Keratinocyte (primary cell): Measurements from ENCODE around the gene STAT3. TPM values are rescaled to one million over a fixed set of nuclear protein-coding genes. Genes with fewer than 3 reads are reported as not detected.

Experiments used
- DNase-seq: peaks from one replicate; pipeline ENCODE4 v3.0.0-alpha.2; 2011; ENCODE audit warnings: low read depth, missing footprints, low spot score
- FAIRE-seq: peaks from 2 replicates; lab custom pipeline; 2011; peaks lifted over from hg19 to GRCh38; lab: Jason Lieb, UNC
- H2AFZ ChIP-seq: 2 replicates; pipeline ENCODE4 v1.6.0; 2012; ENCODE audit warnings: low read length, control low read depth, inconsistent platforms; ENCODE audit not compliant: control insufficient read depth
- H3K27ac ChIP-seq: 2 replicates; pipeline ENCODE4 v1.5.1; 2011; ENCODE audit warnings: low read length; ENCODE audit not compliant: control insufficient read depth, insufficient read depth
- H3K27me3 ChIP-seq: 3 replicates; pipeline ENCODE4 v1.6.0; 2011; ENCODE audit warnings: low read length; ENCODE audit not compliant: control insufficient read depth, insufficient read depth; ENCODE audit errors: extremely low read depth
- H3K36me3 ChIP-seq, 2 experiments: 2 replicates in 1 of 2; 3 replicates in 1 of 2; pipeline ENCODE4 v1.5.1; 2011; ENCODE audit warnings: low read length in 2 of 2, mild to moderate bottlenecking in 1 of 2; ENCODE audit not compliant: control insufficient read depth in 2 of 2, insufficient read depth in 2 of 2; ENCODE audit errors: extremely low read depth in 1 of 2
- H3K4me1 ChIP-seq: 3 replicates; pipeline ENCODE4 v1.5.1; 2011; ENCODE audit warnings: low read length; ENCODE audit not compliant: control insufficient read depth, insufficient read depth; ENCODE audit errors: extremely low read depth
- H3K4me2 ChIP-seq: 3 replicates; pipeline ENCODE4 v1.6.0; 2011; ENCODE audit warnings: low read depth, low read length; ENCODE audit not compliant: control insufficient read depth, insufficient read depth; ENCODE audit errors: extremely low read depth
- H3K4me3 ChIP-seq, 3 experiments: fragments of 200-600 bp in 1 of 3; sonication (generic) in 1 of 3; 2 replicates in 2 of 3; 3 replicates in 1 of 3; pipeline ENCODE4 v1.5.1; 2011 to 2016; ENCODE audit warnings: low read length in 3 of 3, mild to moderate bottlenecking in 3 of 3, control low read depth in 2 of 3, inconsistent platforms in 1 of 3, low read depth in 1 of 3, mixed read lengths in 1 of 3, mixed run types in 1 of 3, moderate library complexity in 1 of 3; ENCODE audit not compliant: control insufficient read depth in 2 of 3, insufficient read depth in 2 of 3; ENCODE audit errors: extremely low read depth in 1 of 3
- H3K79me2 ChIP-seq: 2 replicates; pipeline ENCODE4 v1.6.0; 2012; ENCODE audit warnings: low read length; ENCODE audit not compliant: control insufficient read depth, insufficient read depth
- H3K9ac ChIP-seq: 3 replicates; pipeline ENCODE4 v1.6.0; 2011; ENCODE audit warnings: low read length; ENCODE audit not compliant: control insufficient read depth, insufficient read depth; ENCODE audit errors: extremely low read depth
- H3K9me1 ChIP-seq: 3 replicates; pipeline ENCODE4 v1.6.0; 2011; ENCODE audit warnings: low read length; ENCODE audit not compliant: control insufficient read depth, insufficient read depth; ENCODE audit errors: extremely low read depth
- H3K9me3 ChIP-seq: 2 replicates; pipeline ENCODE4 v1.5.1; 2012; ENCODE audit warnings: low read depth, low read length; ENCODE audit not compliant: control insufficient read depth
- H4K20me1 ChIP-seq: 3 replicates; pipeline ENCODE4 v1.6.0; 2011; ENCODE audit warnings: low read length; ENCODE audit not compliant: control insufficient read depth, insufficient read depth; ENCODE audit errors: extremely low read depth
- EZH2 ChIP-seq: IDR thresholded peaks from one replicate; pipeline ENCODE4 v1.6.1; 2012; ENCODE audit warnings: inconsistent platforms, mild to moderate bottlenecking, low read length, moderate library complexity
- dilution Hi-C: fragments of 300-500 bp; cut with MboI; formaldehyde crosslinking; loops from one replicate; pipeline ENCODE4 v1.7.0; 2020; ENCODE audit warnings: low sequenced_read_pairs; ENCODE audit not compliant: extremely low pct_ligation_motif_present
- polyA plus RNA-seq, 5 experiments: library from polyadenylated mRNA; depleted of rRNA in 3 of 5; stranded (reverse) in 3 of 5; stranded (forward) in 1 of 5; unstranded in 1 of 5; fragments of >200 nt; gene quantifications; 1 replicate in 1 of 5; 2 replicates in 3 of 5; 3 replicates in 1 of 5; pipeline versions ENCODE4 v1.2.1 to v1.2.3, GENCODE V29; 2011 to 2012; ENCODE audit warnings: missing spikeins in 2 of 5, low read depth in 1 of 5, low replicate concordance in 1 of 5
- TF ChIP-seq, protein P1 (sequence below), 3 experiments: IDR thresholded peaks in 1 of 3; conservative IDR thresholded peaks in 1 of 3; optimal IDR thresholded peaks in 1 of 3; 2 replicates in 2 of 3; 3 replicates in 1 of 3; pipeline versions ENCODE3 to v1.5.1; 2011; ENCODE audit warnings: low read length in 3 of 3, mild to moderate bottlenecking in 3 of 3, moderate library complexity in 2 of 3, control low read depth in 1 of 3, inconsistent platforms in 1 of 3; ENCODE audit not compliant: insufficient read depth in 2 of 3; ENCODE audit errors: extremely low read depth in 1 of 3

Gene STAT3
- polyA plus RNA-seq, 1 donor (not counting 4 experiments of a cell fraction or from before 2014, with no cell fraction given) = 37.4 TPM

DNA sequence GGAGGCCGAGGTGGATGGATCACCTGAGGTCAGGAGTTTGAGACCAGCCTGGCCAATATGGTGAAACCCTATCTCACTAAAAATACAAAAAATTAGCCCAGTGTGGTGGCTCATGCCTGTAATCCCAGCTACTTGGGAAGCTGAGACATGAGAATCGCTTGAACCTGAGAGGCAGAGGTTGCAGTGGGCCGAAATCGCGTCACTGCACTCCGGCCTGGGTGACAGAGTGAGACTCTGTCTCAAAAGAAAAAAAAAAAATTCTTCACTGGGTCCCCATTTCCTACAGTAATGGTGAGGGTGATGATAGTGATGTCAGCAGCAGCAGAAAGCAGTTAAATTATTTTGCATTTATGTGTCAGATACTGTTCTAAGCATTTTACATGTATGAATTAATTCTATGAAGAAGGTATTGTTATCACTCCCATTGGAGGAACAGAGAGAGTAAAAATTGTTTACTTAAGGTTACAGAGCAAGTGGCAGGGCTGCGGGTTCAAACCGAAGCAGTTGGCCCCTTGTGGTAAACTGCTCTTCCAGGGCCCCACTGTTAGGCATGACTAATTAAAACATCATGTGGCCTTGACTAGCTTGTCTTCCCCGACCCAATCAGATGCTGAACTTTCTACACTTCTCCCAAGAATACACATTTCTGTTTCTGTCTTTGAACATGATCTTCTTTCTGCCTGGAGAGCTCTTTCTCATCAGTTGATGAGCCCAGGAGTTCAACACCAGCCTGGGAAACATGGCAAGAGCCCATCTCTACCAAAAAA lies 45.8 kb downstream of the STAT3 start:
- Histone ChIP-seq H3K4me2 (no peak overlapping the region), H3K79me2 (no peaks in the 10 kb centered on the region), H3K4me1 (peaks cover 4% of the 10 kb centered on the region), H4K20me1 (no peaks in the 10 kb centered on the region), H3K9ac (no peak overlapping the region), H3K27ac (no peak overlapping the region), H3K9me3 (no peaks in the 10 kb centered on the region), H3K9me1 (no peaks in the 10 kb centered on the region), H3K36me3 (peaks cover 28 to 38% of the 10 kb centered on the region in 2 experiments), H3K27me3 (no peaks in the 10 kb centered on the region), H2AFZ (no peak overlapping the region), H3K4me3 (no peak overlapping the region)
- DNase-seq (no peak), FAIRE-seq (no peak)
- TF ChIP-seq, protein P1, sequence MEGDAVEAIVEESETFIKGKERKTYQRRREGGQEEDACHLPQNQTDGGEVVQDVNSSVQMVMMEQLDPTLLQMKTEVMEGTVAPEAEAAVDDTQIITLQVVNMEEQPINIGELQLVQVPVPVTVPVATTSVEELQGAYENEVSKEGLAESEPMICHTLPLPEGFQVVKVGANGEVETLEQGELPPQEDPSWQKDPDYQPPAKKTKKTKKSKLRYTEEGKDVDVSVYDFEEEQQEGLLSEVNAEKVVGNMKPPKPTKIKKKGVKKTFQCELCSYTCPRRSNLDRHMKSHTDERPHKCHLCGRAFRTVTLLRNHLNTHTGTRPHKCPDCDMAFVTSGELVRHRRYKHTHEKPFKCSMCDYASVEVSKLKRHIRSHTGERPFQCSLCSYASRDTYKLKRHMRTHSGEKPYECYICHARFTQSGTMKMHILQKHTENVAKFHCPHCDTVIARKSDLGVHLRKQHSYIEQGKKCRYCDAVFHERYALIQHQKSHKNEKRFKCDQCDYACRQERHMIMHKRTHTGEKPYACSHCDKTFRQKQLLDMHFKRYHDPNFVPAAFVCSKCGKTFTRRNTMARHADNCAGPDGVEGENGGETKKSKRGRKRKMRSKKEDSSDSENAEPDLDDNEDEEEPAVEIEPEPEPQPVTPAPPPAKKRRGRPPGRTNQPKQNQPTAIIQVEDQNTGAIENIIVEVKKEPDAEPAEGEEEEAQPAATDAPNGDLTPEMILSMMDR (optimal IDR thresholded peaks at IDR 0.05 in 1 of 3, IDR thresholded peaks at IDR 0.05 in 1 of 3, conservative IDR thresholded peaks at IDR 0.05 in 1 of 3; ENCODE audit: extremely low read depth in 1 of 3, insufficient read depth in 2 of 3, low read length in 3 of 3) = no peak
- no peak for TF ChIP-seq EZH2
- dilution Hi-C loops = no loop called here

DNA sequence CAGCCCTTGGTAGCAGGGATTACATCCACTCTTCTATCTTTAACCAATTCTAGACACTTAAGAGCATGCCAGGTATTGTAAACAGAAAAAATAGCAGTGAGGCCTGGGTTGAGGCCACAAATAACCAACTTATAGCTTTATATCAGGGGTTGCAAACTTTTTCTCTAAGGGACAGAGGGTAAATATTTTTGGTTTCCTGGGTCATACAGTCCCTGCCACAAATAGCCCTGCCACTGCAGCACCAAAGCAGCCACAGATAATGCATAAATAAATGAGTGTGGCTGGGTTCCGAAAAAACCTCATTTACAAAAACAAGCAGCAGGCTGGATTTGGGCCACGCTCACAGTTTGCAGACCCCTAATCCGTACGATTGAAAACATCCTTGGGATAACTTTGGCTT lies 46.7 kb downstream of the STAT3 start:
- peaks cover 31 to 43% of the 10 kb centered on the region in 2 experiments for H3K36me3 ChIP-seq
- no peaks in the 10 kb centered on the region for H3K9me3 ChIP-seq
- no peak overlapping the region for H3K4me2 ChIP-seq
- DNase-seq = no peak
- TF ChIP-seq, protein P1 (optimal IDR thresholded peaks at IDR 0.05 in 1 of 3, IDR thresholded peaks at IDR 0.05 in 1 of 3, conservative IDR thresholded peaks at IDR 0.05 in 1 of 3; ENCODE audit: extremely low read depth in 1 of 3, insufficient read depth in 2 of 3, low read length in 3 of 3) = no peak
- TF ChIP-seq EZH2 = no peak
- no peak overlapping the region for H3K27ac ChIP-seq
- H4K20me1 ChIP-seq = no peaks in the 10 kb centered on the region
- dilution Hi-C loops = no loop called here
- no peaks in the 10 kb centered on the region for H3K9me1 ChIP-seq
- H3K4me3 ChIP-seq = no peak overlapping the region
- H2AFZ ChIP-seq = no peak overlapping the region
- no peak overlapping the region for H3K9ac ChIP-seq
- no peaks in the 10 kb centered on the region for H3K4me1 ChIP-seq
- H3K79me2 ChIP-seq = no peaks in the 10 kb centered on the region
- no peaks in the 10 kb centered on the region for H3K27me3 ChIP-seq
- FAIRE-seq = no peak
